Skeletal muscle tissue (tissue), 4 donors: ENCODE measurements around the gene CEMIP2. TPM values are rescaled to one million over a fixed set of nuclear protein-coding genes. Genes with fewer than 3 reads are reported as not detected.
"Not testable (repeated sequence)": the region's sequence is repeated elsewhere in the genome, so short reads cannot be mapped to it uniquely, and the experiment has no call there.

Experiments
- H3K27ac ChIP-seq: one replicate; pipeline ENCODE4 v1.7.0; 2013; ENCODE audit warnings: mild to moderate bottlenecking, low read depth, low read length, inconsistent platforms
- H3K27me3 ChIP-seq, 3 donors: one replicate each; pipeline ENCODE4 v1.7.0; 2013; ENCODE audit warnings: low read length in 3 of 3; ENCODE audit not compliant: control insufficient read depth in 3 of 3, insufficient read depth in 3 of 3
- H3K36me3 ChIP-seq, 3 donors: one replicate each; pipeline ENCODE4 v1.7.0; 2013; ENCODE audit warnings: low read length in 3 of 3; ENCODE audit not compliant: control insufficient read depth in 3 of 3, insufficient read depth in 3 of 3
- H3K4me1 ChIP-seq, 3 donors: one replicate each; pipeline ENCODE4 v1.7.0; 2013; ENCODE audit warnings: low read length in 3 of 3, mild to moderate bottlenecking in 3 of 3; ENCODE audit not compliant: control insufficient read depth in 3 of 3, insufficient read depth in 3 of 3
- H3K4me3 ChIP-seq, 3 donors: one replicate each; pipeline ENCODE4 v1.7.0; 2013; ENCODE audit warnings: low read length in 3 of 3
- H3K9ac ChIP-seq, 3 donors: one replicate each; pipeline ENCODE4 v1.7.0; 2013; ENCODE audit warnings: low read length in 3 of 3, mild to moderate bottlenecking in 3 of 3, moderate library complexity in 2 of 3, low read depth in 1 of 3
- H3K9me3 ChIP-seq, 3 donors: one replicate each; pipeline ENCODE4 v1.7.0; 2013; ENCODE audit warnings: low read length in 3 of 3; ENCODE audit not compliant: control insufficient read depth in 3 of 3
- total RNA-seq: library from RNA; depleted of rRNA; stranded (reverse); fragments of >200 nt; gene quantifications from one replicate; pipeline ENCODE4 v1.2.3, GENCODE V29; 2014
- donor health status: Osteomylitis.

CEMIP2 gene
- total RNA-seq, 1 donor from 2014 or later: 39.7 TPM

DNA sequence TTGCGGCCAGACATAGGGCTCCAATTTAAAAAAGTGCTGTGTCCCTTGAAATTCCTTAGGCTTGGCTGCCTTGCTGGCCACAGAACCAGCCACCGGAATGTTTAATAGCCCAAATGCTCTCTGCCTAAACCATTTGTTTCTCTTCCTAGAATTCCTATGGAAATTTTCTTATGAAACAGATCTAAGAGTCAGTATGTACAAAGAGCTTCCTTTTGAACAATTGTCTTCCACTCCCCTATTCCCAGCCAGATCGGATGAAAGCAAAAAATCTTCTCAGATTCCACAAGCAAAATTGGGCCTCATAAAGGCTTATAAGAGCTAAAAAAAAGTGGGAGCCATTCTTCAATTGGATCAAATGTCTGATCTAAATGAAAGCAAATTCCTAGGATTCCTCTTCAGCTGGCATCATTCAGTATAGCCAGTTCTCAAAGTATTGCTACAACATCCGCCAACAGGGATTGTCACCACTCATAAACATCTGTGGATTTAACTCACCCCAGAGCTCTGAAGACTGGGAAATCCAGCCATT, 104.3 kb downstream of the CEMIP2 start:
- peak overlapping the region; percentile 62 for H3K27ac ChIP-seq
- no peak overlapping the region for H3K9ac ChIP-seq
- H3K36me3 ChIP-seq: no peaks in the 10 kb centered on the region

DNA sequence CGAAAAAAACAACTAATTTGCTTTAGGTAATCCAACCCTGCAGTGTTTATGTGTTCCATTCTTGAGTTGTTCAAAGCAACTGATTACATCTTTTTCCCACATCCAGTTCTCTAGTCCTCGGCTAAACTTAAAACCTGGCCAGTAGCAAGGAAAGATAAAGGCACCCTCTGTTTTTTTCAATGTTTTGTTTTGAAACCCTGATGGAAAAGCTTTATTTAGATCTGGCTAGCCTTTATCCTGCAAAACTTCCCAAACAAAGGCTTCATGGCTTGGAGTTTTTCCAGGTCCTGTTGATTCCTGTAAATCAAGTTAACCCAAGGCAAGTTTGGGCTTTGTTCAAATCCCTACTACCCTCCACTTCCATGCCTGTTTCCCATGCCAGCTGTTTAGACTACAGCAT, 105.1 kb downstream of the CEMIP2 start:
- Histone ChIP-seq H3K36me3 (no peaks in the 10 kb centered on the region), H3K27ac (peak overlapping the region; percentile 62), H3K9ac (no peak overlapping the region), H3K4me1 (no peaks in the 10 kb centered on the region), H3K4me3 (no peak overlapping the region), H3K27me3 (no peaks in the 10 kb centered on the region), H3K9me3 (no peaks in the 10 kb centered on the region)

More for the DNA sequence above, 104.3 kb downstream of the CEMIP2 start:
- Histone ChIP-seq H3K9me3 (no peaks in the 10 kb centered on the region), H3K4me1 (no peaks in the 10 kb centered on the region), H3K27me3 (no peaks in the 10 kb centered on the region), H3K4me3 (no peak overlapping the region)

DNA sequence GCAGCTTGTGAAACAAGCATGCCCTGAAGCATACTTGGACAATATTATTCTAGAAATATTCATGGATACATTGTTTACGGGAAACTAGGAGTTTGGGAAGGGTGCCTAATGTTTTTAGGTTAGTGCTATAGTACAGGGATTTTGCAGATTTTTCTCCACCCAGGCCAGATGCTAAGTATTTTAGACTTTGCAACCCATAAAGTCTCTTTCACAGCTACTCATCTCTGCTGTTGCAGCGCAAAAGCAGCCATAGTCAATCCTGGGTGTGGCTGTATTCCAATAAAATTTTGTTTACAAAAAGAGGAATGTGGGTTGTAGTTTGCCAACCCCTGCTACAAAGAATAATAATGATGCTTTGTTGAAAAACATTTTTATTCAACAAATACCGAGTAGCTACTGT, 106.2 kb downstream of the CEMIP2 start:
- Histone ChIP-seq H3K4me3 (no peak overlapping the region), H3K4me1 (no peaks in the 10 kb centered on the region), H3K9ac (no peak overlapping the region), H3K27me3 (no peaks in the 10 kb centered on the region), H3K36me3 (no peaks in the 10 kb centered on the region), H3K9me3 (no peaks in the 10 kb centered on the region), H3K27ac (no peak overlapping the region)

DNA sequence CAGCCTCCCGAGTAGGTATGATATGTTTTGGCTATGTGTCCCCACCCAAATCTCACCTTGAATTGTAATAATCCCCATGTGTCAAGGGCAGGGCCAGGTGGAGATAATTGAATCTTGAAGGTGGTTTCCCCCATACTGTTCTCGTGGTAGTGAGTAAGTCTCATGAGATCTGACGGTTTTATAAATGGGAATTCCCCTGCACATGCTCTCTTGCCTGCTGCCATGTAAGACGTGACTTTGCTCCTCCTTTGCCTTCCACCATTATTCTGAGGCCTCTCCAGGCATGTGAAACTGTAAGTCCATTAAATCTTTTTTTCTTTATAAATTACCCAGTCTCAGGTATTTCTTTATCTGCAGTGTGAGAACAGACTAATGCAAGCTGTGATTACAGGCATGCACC, 111.0 kb downstream of the CEMIP2 start:
- H3K27me3 ChIP-seq, H3K27ac ChIP-seq, H3K4me3 ChIP-seq, H3K4me1 ChIP-seq, H3K36me3 ChIP-seq, H3K9me3 ChIP-seq, H3K9ac ChIP-seq: not testable (repeated sequence)

DNA sequence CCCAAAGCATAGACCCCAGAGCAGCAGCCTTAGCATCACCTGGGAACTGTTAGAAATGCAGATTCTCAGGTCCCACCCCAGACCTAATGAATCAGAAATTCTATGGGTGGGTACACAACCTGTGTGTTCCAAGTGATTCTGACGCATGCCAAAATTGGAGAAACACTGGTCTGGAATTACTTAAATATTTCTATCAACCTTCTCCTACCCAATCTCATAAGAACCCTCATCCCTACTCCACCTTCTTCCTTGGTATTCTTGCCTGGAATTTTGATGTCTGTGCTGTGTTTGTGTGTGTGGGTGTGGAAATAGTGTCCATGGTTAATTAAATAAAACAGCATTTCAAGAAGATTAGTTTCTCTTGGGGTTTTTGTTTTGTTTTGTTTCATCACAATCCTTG, 111.8 kb downstream of the CEMIP2 start:
- Histone ChIP-seq H3K4me3 (no peak overlapping the region), H3K9me3 (no peaks in the 10 kb centered on the region), H3K27ac (no peak overlapping the region), H3K36me3 (no peaks in the 10 kb centered on the region), H3K9ac (no peak overlapping the region), H3K4me1 (no peaks in the 10 kb centered on the region), H3K27me3 (no peaks in the 10 kb centered on the region)

DNA sequence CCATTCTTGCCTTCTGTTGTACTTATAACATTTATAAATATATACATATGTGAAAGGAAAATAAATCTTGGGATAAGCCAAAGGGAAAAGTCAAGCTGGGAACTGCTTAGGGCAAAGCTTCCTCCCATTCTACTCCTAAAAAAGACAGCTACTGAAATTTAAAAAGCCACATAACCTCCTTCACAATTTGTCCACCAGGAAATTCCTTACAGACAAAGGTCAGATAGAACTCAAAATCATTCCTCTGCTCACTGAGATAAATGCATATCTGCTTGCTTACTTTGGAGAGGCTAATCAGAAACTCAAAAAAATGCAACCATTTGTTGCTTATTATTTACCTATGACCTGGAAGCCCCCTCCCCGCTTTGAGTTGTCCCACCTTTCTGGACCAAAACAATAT, 112.5 kb downstream of the CEMIP2 start:
- H3K27ac ChIP-seq: no peak overlapping the region
- H3K27me3 ChIP-seq: no peaks in the 10 kb centered on the region
- H3K4me3 ChIP-seq: no peak overlapping the region
- H3K4me1 ChIP-seq: no peaks in the 10 kb centered on the region
- H3K9ac ChIP-seq: no peak overlapping the region
- no peaks in the 10 kb centered on the region for H3K36me3 ChIP-seq
- H3K9me3 ChIP-seq: no peaks in the 10 kb centered on the region

DNA sequence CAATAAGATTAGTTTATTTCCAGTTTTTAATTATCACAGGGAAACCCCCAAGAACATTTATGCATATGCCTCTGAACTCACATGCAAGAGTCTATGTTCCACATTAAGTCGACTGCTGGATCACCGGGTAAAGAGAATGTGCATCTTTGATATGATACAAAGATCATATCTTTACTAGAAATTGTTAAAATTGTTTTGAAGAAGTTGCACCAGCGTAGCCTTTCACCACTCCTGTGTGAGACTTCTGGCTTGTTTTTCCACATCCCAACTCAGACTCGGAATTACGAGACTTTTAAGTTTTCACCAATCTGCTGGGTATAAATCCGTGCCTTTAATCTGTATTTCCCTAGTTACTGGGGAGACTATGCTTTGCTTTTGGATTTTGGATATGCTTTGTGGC, 113.2 kb downstream of the CEMIP2 start:
- Histone ChIP-seq H3K27ac (no peak overlapping the region), H3K9me3 (no peaks in the 10 kb centered on the region)

DNA sequence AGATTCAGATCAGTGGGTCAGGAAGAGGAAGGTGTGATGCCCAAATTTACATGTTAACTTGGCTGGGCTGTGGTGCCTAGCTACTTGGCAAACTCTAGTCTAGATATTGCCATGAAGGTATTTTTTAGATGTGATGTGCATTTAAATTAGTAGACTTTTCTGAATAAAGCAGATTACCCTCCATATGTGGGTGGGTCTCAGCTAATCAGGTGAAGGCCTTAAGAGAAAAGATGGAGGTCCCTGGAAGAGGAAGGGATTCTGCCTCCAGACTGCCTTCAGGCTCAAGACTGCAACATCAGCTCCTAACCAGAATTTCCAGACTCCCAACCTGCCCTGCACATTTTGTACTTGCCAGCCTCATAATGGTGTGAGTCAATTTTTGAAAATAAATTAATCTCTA, 115.8 kb downstream of the CEMIP2 start:
- Histone ChIP-seq H3K9ac (no peak overlapping the region), H3K36me3 (no peaks in the 10 kb centered on the region), H3K4me1 (peaks cover 2 to 3% (median 3%) of the 10 kb centered on the region in 3 donors), H3K27ac (no peak overlapping the region), H3K4me3 (no peak overlapping the region), H3K9me3 (no peaks in the 10 kb centered on the region), H3K27me3 (peaks cover 0 to 2% (median 0%) of the 10 kb centered on the region in 3 donors)

More for the DNA sequence above, 113.2 kb downstream of the CEMIP2 start:
- no peaks in the 10 kb centered on the region for H3K4me1 ChIP-seq
- no peak overlapping the region for H3K4me3 ChIP-seq
- no peaks in the 10 kb centered on the region for H3K36me3 ChIP-seq
- no peak overlapping the region for H3K9ac ChIP-seq
- H3K27me3 ChIP-seq: no peaks in the 10 kb centered on the region

DNA sequence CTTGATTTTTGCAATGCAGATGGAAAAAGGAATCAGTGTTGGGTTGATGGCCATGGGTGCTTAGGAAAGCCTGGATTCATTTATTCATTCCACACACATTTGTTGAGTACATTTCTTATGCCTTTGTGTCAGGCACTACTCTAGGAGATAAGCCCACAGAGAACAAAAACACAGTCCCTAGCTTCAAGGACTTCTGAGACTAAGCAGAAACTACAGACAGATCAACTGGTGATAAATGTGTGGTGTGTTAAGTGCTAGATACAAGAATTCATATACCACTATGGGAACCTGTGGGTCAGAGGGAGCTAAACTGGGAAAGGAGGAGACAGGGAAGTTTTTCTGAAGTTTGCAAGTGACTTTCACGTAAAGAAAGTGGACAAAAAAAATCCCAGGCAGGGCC, 119.9 kb downstream of the CEMIP2 start:
- Histone ChIP-seq H3K9me3 (no peaks in the 10 kb centered on the region), H3K4me3 (no peak overlapping the region), H3K36me3 (no peaks in the 10 kb centered on the region), H3K4me1 (peaks cover 6 to 8% (median 7%) of the 10 kb centered on the region in 3 donors), H3K9ac (no peak overlapping the region), H3K27ac (no peak overlapping the region), H3K27me3 (peaks cover 0 to 5% (median 0%) of the 10 kb centered on the region in 3 donors)

DNA sequence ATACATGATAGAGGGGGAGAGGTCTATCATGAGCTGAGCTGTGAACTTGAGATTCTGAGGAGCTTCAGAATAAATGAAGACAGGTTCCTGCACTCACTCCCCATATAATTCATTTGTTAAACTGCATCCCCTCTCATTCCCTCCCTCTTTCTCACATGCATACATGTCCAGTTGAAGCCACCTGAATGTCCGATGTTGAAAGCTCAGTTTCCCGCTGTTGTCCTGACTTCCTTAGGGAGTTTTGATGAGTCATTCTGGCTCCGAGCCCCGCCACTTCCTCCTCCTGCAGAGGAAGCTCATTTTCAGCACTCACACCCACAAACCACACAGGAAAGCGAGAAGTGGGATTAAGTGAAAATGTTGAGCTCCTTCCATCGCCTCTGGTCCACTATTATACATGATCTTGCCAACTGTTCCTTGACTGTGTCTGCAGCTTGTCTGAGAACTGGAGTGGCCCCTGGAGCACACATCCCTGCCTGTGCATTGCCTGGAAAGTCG, 121.2 kb downstream of the CEMIP2 start:
- Histone ChIP-seq H3K9ac (no peak overlapping the region), H3K36me3 (no peaks in the 10 kb centered on the region), H3K4me1 (peaks cover 6 to 8% (median 7%) of the 10 kb centered on the region in 3 donors), H3K9me3 (no peaks in the 10 kb centered on the region), H3K4me3 (peak overlapping the region in 1 of 3 donors; percentile 23), H3K27me3 (peaks cover 0 to 5% (median 0%) of the 10 kb centered on the region in 3 donors), H3K27ac (peak overlapping the region; percentile 23)
